C4-2B (cell line): Measurements from ENCODE around the gene FAM76A.

Source experiments
- CTCF ChIP-seq: fragments of 450-650 bp; conservative IDR thresholded peaks from 2 replicates; pipeline ENCODE4 v1.5.1; 2017; ENCODE audit warnings: mild to moderate bottlenecking
- ZFX ChIP-seq: fragments of 450-650 bp; IDR thresholded peaks from 2 replicates; pipeline ENCODE4 v1.6.1; 2017

GRCh38 chr1:27719286-27720251 is 6.2 kb upstream of the FAM76A start:
- TF ChIP-seq CTCF, result peak; percentile 30
- TF ChIP-seq ZFX, result no peak
